GM23338 (cell line): ENCODE results near the gene RND3. TPM values are rescaled to one million over a fixed set of nuclear protein-coding genes. Genes with fewer than 3 reads are reported as not detected.

Source experiments
- ATAC-seq: fragments of 200-7000 bp; cut with Tn5 transposase; 3 replicates; pipeline ENCODE4 v1.9.1; 2020
- DNase-seq: peaks from one replicate; pipeline ENCODE4 v3.0.0-alpha.2; 2015; ENCODE audit warnings: low spot score
- H2AFZ ChIP-seq: fragments of 200-600 bp; sonication (generic); 2 replicates; pipeline ENCODE4 v1.8.0; 2016; ENCODE audit warnings: antibody characterized with exemption, mild to moderate bottlenecking, moderate library complexity
- H3F3A ChIP-seq: fragments of 200-600 bp; sonication (generic); replicated peaks from 2 replicates; pipeline ENCODE4 v1.8.0; 2017; ENCODE audit warnings: antibody characterized with exemption, mixed run types, low read depth
- H3K27ac ChIP-seq: fragments of 200-600 bp; sonication (generic); 2 replicates; pipeline ENCODE4 v1.6.1; 2016; ENCODE audit warnings: low read depth
- H3K27me3 ChIP-seq: fragments of 200-600 bp; sonication (generic); 2 replicates; pipeline ENCODE4 v1.8.0; 2016; ENCODE audit warnings: mild to moderate bottlenecking, mixed run types, moderate library complexity; ENCODE audit not compliant: insufficient read depth
- H3K36me3 ChIP-seq: fragments of 200-600 bp; sonication (generic); 2 replicates; pipeline ENCODE4 v1.8.0; 2016; ENCODE audit warnings: mild to moderate bottlenecking; ENCODE audit not compliant: insufficient read depth
- H3K4me1 ChIP-seq: fragments of 200-600 bp; sonication (generic); 2 replicates; pipeline ENCODE4 v1.8.0; 2016; ENCODE audit warnings: mild to moderate bottlenecking, moderate library complexity; ENCODE audit not compliant: insufficient read depth
- H3K4me2 ChIP-seq: fragments of 200-600 bp; sonication (generic); 2 replicates; pipeline ENCODE4 v1.7.1; 2017; ENCODE audit warnings: mixed run types
- H3K4me3 ChIP-seq: fragments of 200-600 bp; sonication (generic); 2 replicates; pipeline ENCODE4 v1.6.1; 2016; ENCODE audit warnings: mixed run types
- H3K79me2 ChIP-seq: fragments of 200-600 bp; sonication (generic); replicated peaks from 2 replicates; pipeline ENCODE4 v1.8.0; 2017; ENCODE audit warnings: mild to moderate bottlenecking; ENCODE audit not compliant: insufficient read depth
- H3K9me2 ChIP-seq: fragments of 200-600 bp; sonication (generic); 2 replicates; pipeline ENCODE4 v1.8.0; 2017; ENCODE audit not compliant: insufficient read depth
- H4K20me1 ChIP-seq: fragments of 200-600 bp; sonication (generic); replicated peaks from 2 replicates; pipeline ENCODE4 v1.8.0; 2017; ENCODE audit warnings: mild to moderate bottlenecking; ENCODE audit not compliant: insufficient read depth
- H3K27ac Mint-ChIP-seq: 2 replicates; pipeline ENCODE4 v1.8.0; 2020; ENCODE audit warnings: inconsistent platforms, mild to moderate bottlenecking, moderate library complexity, mixed read lengths
- H3K27me3 Mint-ChIP-seq: 3 replicates; pipeline ENCODE4 v1.8.0; 2022; ENCODE audit warnings: low read depth, mild to moderate bottlenecking, moderate library complexity, mixed read lengths, inconsistent platforms; ENCODE audit not compliant: insufficient read depth, poor library complexity
- H3K36me3 Mint-ChIP-seq: 3 replicates; pipeline ENCODE4 v1.8.0; 2021; ENCODE audit warnings: low read depth, mild to moderate bottlenecking, inconsistent platforms, moderate library complexity, mixed read lengths
- H3K4me1 Mint-ChIP-seq: 3 replicates; pipeline ENCODE4 v1.8.0; 2020; ENCODE audit warnings: mild to moderate bottlenecking, inconsistent platforms, mixed read lengths
- H3K4me3 Mint-ChIP-seq: 3 replicates; pipeline ENCODE4 v1.8.0; 2021; ENCODE audit warnings: moderate library complexity, mild to moderate bottlenecking, inconsistent platforms, mixed read lengths
- H3K9me3 Mint-ChIP-seq: 3 replicates; pipeline ENCODE4 v1.8.0; 2020; ENCODE audit warnings: moderate library complexity, mild to moderate bottlenecking, inconsistent platforms, mixed read lengths
- CREB1 ChIP-seq: fragments of 250-450 bp; sonication (Bioruptor Pico); IDR thresholded peaks from 2 replicates; pipeline ENCODE4 v1.5.0; 2020; ENCODE audit warnings: low read depth, mild to moderate bottlenecking, moderate library complexity
- CTCF ChIP-seq, 2 experiments: fragments of 200-600 bp in 1 of 2; sonication (generic) in 1 of 2; conservative IDR thresholded peaks; 2 replicates each; pipeline versions ENCODE4 v1.5.1 to v1.6.1; 2016 to 2017; ENCODE audit warnings: antibody characterized with exemption in 2 of 2, low read depth in 2 of 2, mild to moderate bottlenecking in 2 of 2, moderate library complexity in 1 of 2
- EZH2 ChIP-seq: fragments of 200-600 bp; sonication (generic); IDR thresholded peaks from one replicate; pipeline ENCODE4 v1.8.0; 2017; ENCODE audit warnings: antibody characterized with exemption, mild to moderate bottlenecking, low read depth; ENCODE audit not compliant: unreplicated experiment
- EZH2phosphoT487 ChIP-seq: fragments of 200-600 bp; sonication (generic); IDR thresholded peaks from one replicate; pipeline ENCODE4 v1.8.1; 2018; ENCODE audit warnings: antibody characterized with exemption; ENCODE audit not compliant: unreplicated experiment
- JUNB ChIP-seq: IDR thresholded peaks from one replicate; pipeline ENCODE4 v1.6.1; 2016; ENCODE audit warnings: antibody characterized with exemption; ENCODE audit not compliant: unreplicated experiment
- NANOG ChIP-seq: IDR thresholded peaks from 2 replicates; pipeline ENCODE4 v1.6.1; 2016; ENCODE audit warnings: antibody characterized with exemption, borderline replicate concordance
- POLR2AphosphoS5 ChIP-seq: IDR thresholded peaks from 2 replicates; pipeline ENCODE4 v1.6.1; 2016; ENCODE audit warnings: antibody characterized with exemption, low read depth
- STAT1 ChIP-seq: IDR thresholded peaks from one replicate; pipeline ENCODE4 v1.6.1; 2016; ENCODE audit warnings: antibody characterized with exemption; ENCODE audit not compliant: unreplicated experiment
- ZNF114 ChIP-seq: fragments of 250-450 bp; sonication (Bioruptor Pico); IDR thresholded peaks from 2 replicates; pipeline ENCODE4 v1.5.0; 2020; ENCODE audit warnings: mild to moderate bottlenecking, moderate library complexity
- ZNF331 ChIP-seq: fragments of 250-450 bp; sonication (Bioruptor Pico); IDR thresholded peaks from 2 replicates; pipeline ENCODE4 v1.5.0; 2020; ENCODE audit warnings: low read depth, mild to moderate bottlenecking, moderate library complexity
- ZNF462 ChIP-seq: fragments of 250-450 bp; sonication (Bioruptor Pico); IDR thresholded peaks from 2 replicates; pipeline ENCODE4 v1.5.0; 2020; ENCODE audit warnings: mild to moderate bottlenecking, moderate library complexity
- polyA plus RNA-seq: library from polyadenylated mRNA; unstranded; fragments of >200 nt; fragmentation: Nextera tagmentation; extraction: Ambion mirVana; gene quantifications from 2 replicates; pipeline ENCODE4 v1.2.1, GENCODE V29; 2016
- total RNA-seq: library from RNA; depleted of rRNA; stranded (reverse); fragments of >200 nt; shearing (Covaris generic); gene quantifications from 2 replicates; pipeline ENCODE4 v1.2.3, GENCODE V29; 2014
- TF ChIP-seq, protein P1 (sequence below): IDR thresholded peaks from 2 replicates; pipeline ENCODE4 v1.6.1; 2016; ENCODE audit warnings: antibody characterized with exemption
- TF ChIP-seq, protein P2 (sequence below): IDR thresholded peaks from one replicate; pipeline ENCODE4 v1.6.1; 2018; ENCODE audit warnings: antibody characterized with exemption; ENCODE audit not compliant: unreplicated experiment

The RND3 gene
- total and polyA plus RNA-seq, 2 experiments from 2014 or later: 48.2 to 55.3 TPM

DNA sequence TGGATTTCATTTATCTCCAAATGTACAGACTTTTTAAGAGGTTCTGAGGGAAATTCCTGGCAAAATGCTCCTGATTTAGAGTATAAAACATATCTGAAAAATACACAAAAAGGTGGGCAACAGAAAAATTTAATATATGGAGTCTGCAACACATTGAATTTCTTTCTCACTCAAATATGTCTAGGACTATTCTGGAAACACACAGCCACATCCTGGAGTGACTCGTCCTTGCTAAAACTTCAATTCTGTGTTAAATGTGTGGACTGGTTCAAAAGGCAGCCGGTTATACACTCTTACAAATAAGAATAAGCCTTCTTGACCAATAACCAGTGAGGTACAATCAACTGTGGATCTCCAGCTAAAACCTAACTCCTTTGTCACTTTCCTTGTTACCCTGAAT is 44.1 kb upstream of the RND3 start:
- Mint-ChIP-seq H3K27me3 (peaks cover 3% of the 10 kb centered on the region), H3K27ac (no peak overlapping the region), H3K4me1 (peaks cover 18% of the 10 kb centered on the region), H3K4me3 (no peak overlapping the region), H3K36me3 (peaks cover 11% of the 10 kb centered on the region), H3K9me3 (peaks cover 14% of the 10 kb centered on the region)
- TF ChIP-seq ZNF331 (no peak), CTCF (conservative IDR thresholded peaks at IDR 0.05; ENCODE audit: low read depth in 2 of 2) (no peak), ZNF462 (CRISPR knock-in tag) (no peak), JUNB (no peak), POLR2AphosphoS5 (no peak), EZH2phosphoT487 (no peak), EZH2 (no peak), STAT1 (no peak), NANOG (no peak), CREB1 (no peak), ZNF114 (CRISPR knock-in tag) (no peak)
- TF ChIP-seq, protein P1, sequence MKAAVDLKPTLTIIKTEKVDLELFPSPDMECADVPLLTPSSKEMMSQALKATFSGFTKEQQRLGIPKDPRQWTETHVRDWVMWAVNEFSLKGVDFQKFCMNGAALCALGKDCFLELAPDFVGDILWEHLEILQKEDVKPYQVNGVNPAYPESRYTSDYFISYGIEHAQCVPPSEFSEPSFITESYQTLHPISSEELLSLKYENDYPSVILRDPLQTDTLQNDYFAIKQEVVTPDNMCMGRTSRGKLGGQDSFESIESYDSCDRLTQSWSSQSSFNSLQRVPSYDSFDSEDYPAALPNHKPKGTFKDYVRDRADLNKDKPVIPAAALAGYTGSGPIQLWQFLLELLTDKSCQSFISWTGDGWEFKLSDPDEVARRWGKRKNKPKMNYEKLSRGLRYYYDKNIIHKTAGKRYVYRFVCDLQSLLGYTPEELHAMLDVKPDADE: no peak
- TF ChIP-seq, protein P2, sequence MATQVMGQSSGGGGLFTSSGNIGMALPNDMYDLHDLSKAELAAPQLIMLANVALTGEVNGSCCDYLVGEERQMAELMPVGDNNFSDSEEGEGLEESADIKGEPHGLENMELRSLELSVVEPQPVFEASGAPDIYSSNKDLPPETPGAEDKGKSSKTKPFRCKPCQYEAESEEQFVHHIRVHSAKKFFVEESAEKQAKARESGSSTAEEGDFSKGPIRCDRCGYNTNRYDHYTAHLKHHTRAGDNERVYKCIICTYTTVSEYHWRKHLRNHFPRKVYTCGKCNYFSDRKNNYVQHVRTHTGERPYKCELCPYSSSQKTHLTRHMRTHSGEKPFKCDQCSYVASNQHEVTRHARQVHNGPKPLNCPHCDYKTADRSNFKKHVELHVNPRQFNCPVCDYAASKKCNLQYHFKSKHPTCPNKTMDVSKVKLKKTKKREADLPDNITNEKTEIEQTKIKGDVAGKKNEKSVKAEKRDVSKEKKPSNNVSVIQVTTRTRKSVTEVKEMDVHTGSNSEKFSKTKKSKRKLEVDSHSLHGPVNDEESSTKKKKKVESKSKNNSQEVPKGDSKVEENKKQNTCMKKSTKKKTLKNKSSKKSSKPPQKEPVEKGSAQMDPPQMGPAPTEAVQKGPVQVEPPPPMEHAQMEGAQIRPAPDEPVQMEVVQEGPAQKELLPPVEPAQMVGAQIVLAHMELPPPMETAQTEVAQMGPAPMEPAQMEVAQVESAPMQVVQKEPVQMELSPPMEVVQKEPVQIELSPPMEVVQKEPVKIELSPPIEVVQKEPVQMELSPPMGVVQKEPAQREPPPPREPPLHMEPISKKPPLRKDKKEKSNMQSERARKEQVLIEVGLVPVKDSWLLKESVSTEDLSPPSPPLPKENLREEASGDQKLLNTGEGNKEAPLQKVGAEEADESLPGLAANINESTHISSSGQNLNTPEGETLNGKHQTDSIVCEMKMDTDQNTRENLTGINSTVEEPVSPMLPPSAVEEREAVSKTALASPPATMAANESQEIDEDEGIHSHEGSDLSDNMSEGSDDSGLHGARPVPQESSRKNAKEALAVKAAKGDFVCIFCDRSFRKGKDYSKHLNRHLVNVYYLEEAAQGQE: no peak
- Histone ChIP-seq H3K36me3 (peaks cover 5% of the 10 kb centered on the region; the same call in 1 of the 2 replicates), H3F3A (no peaks in the 10 kb centered on the region), H3K79me2 (no peaks in the 10 kb centered on the region), H3K27ac (no peak overlapping the region), H3K4me3 (no peak overlapping the region), H2AFZ (no peak overlapping the region), H3K4me1 (peaks cover 20% of the 10 kb centered on the region), H3K9me2 (peaks cover 15% of the 10 kb centered on the region; the same call in 1 of the 2 replicates), H3K4me2 (no peak overlapping the region), H4K20me1 (no peaks in the 10 kb centered on the region), H3K27me3 (no peaks in the 10 kb centered on the region)
- ATAC-seq: no peak
- DNase-seq: no peak
